ENCODE results near the gene RNF121.

The RNF121 gene

GRCh38 chr11:72004515-72005346 lies 75.9 kb downstream of the RNF121 start:
- no peak for DNase-seq (ENCODE audit: low read depth)
- H3K4me3 ChIP-seq (ENCODE audit: control insufficient read depth, low read depth, low read length): no peak overlapping the region
- TF ChIP-seq CTCF (IDR thresholded peaks at IDR 0.05; ENCODE audit: control insufficient read depth, insufficient read depth, low read depth, low read length, missing control alignments): no peak

- no peak overlapping the region for H3K4me3 ChIP-seq (ENCODE audit: control insufficient read depth, low read depth, low read length)
- no peak for DNase-seq (ENCODE audit: low read depth)
- TF ChIP-seq CTCF (IDR thresholded peaks at IDR 0.05; ENCODE audit: control insufficient read depth, insufficient read depth, low read depth, low read length, missing control alignments): no peak
Observed at GRCh38 chr11:72005347-72006260, 76.8 kb downstream of the RNF121 start.

- no peak overlapping the region for H3K4me3 ChIP-seq (ENCODE audit: control insufficient read depth, low read depth, low read length)
- TF ChIP-seq CTCF (IDR thresholded peaks at IDR 0.05; ENCODE audit: control insufficient read depth, insufficient read depth, low read depth, low read length, missing control alignments): no peak
- no peak for DNase-seq (ENCODE audit: low read depth)
Observed at GRCh38 chr11:72006309-72007088, 77.7 kb downstream of the RNF121 start.

- no peak for TF ChIP-seq CTCF (IDR thresholded peaks at IDR 0.05; ENCODE audit: control insufficient read depth, insufficient read depth, low read depth, low read length, missing control alignments)
- no peak overlapping the region for H3K4me3 ChIP-seq (ENCODE audit: control insufficient read depth, low read depth, low read length)
Observed at GRCh38 chr11:72007089-72007476, 78.2 kb downstream of the RNF121 start.

GRCh38 chr11:72007587-72007986 lies 78.7 kb downstream of the RNF121 start:
- no peak overlapping the region for H3K4me3 ChIP-seq (ENCODE audit: control insufficient read depth, low read depth, low read length)
- no peak for DNase-seq (ENCODE audit: low read depth)
- no peak for TF ChIP-seq CTCF (IDR thresholded peaks at IDR 0.05; ENCODE audit: control insufficient read depth, insufficient read depth, low read depth, low read length, missing control alignments)

More at GRCh38 chr11:72007089-72007476, 78.2 kb downstream of the RNF121 start:
- no peak for DNase-seq (ENCODE audit: low read depth)

GRCh38 chr11:72008728-72009127 lies 79.9 kb downstream of the RNF121 start:
- no peak for DNase-seq (ENCODE audit: low read depth)
- no peak for TF ChIP-seq CTCF (IDR thresholded peaks at IDR 0.05; ENCODE audit: control insufficient read depth, insufficient read depth, low read depth, low read length, missing control alignments)
- no peak overlapping the region for H3K4me3 ChIP-seq (ENCODE audit: control insufficient read depth, low read depth, low read length)

All from AG09309 (cell line).